Measurements from ENCODE around the gene PKNOX2.
"Not testable (repeated sequence)": the region's sequence is repeated elsewhere in the genome, so short reads cannot be mapped to it uniquely, and the experiment has no call there.

The PKNOX2 gene

GRCh38 chr11:125218336-125218735 lies 53.8 kb downstream of the PKNOX2 start:
- DNase-seq (ENCODE audit: low read depth in 1 of 2, low spot score in 1 of 2): no peak
- Histone ChIP-seq H3K4me3 (replicated peaks; ENCODE audit: insufficient read depth, low read length) (no peak overlapping the region), H3K27ac (replicated peaks) (no peak overlapping the region), H3K27me3 (ENCODE audit: insufficient read depth, poor library complexity, severe bottlenecking) (peaks cover 2% of the 10 kb centered on the region)
- no peak for TF ChIP-seq GABPA (IDR thresholded peaks at IDR 0.05; ENCODE audit: low read depth)
- TF ChIP-seq POLR2AphosphoS5 (IDR thresholded peaks at IDR 0.05; ENCODE audit: low read depth): no peak

GRCh38 chr11:125221461-125221860 lies 56.9 kb downstream of the PKNOX2 start:
- no peak overlapping the region for H3K4me3 ChIP-seq (replicated peaks; ENCODE audit: insufficient read depth, low read length)
- H3K27ac ChIP-seq (replicated peaks): no peak overlapping the region
- peaks cover 2% of the 10 kb centered on the region for H3K27me3 ChIP-seq (ENCODE audit: insufficient read depth, poor library complexity, severe bottlenecking)
- no peak for DNase-seq (ENCODE audit: low read depth in 1 of 2, low spot score in 1 of 2)
- no peak for TF ChIP-seq POLR2AphosphoS5 (IDR thresholded peaks at IDR 0.05; ENCODE audit: low read depth)
- TF ChIP-seq GABPA (IDR thresholded peaks at IDR 0.05; ENCODE audit: low read depth): no peak
- TF ChIP-seq CTCF (IDR thresholded peaks at IDR 0.05; ENCODE audit: insufficient read depth, low read length): no peak
- no peak for TF ChIP-seq SPI1 (IDR thresholded peaks at IDR 0.05; ENCODE audit: borderline replicate concordance, low read depth)
- TF ChIP-seq REST (IDR thresholded peaks at IDR 0.05; ENCODE audit: insufficient replicate concordance, low read depth): no peak

- no peak overlapping the region for H3K4me3 ChIP-seq (replicated peaks; ENCODE audit: insufficient read depth, low read length)
- H3K27me3 ChIP-seq (ENCODE audit: insufficient read depth, poor library complexity, severe bottlenecking): peaks cover 2% of the 10 kb centered on the region
- H3K27ac ChIP-seq (replicated peaks): no peak overlapping the region
- DNase-seq (ENCODE audit: low read depth in 1 of 2, low spot score in 1 of 2): no peak
- TF ChIP-seq POLR2AphosphoS5 (IDR thresholded peaks at IDR 0.05; ENCODE audit: low read depth) (no peak), SPI1 (IDR thresholded peaks at IDR 0.05; ENCODE audit: borderline replicate concordance, low read depth) (no peak), CTCF (IDR thresholded peaks at IDR 0.05; ENCODE audit: insufficient read depth, low read length) (no peak), GABPA (IDR thresholded peaks at IDR 0.05; ENCODE audit: low read depth) (no peak), REST (IDR thresholded peaks at IDR 0.05; ENCODE audit: insufficient replicate concordance, low read depth) (no peak)
These were observed 57.9 kb downstream of the PKNOX2 start for GRCh38 chr11:125222494-125222893.

GRCh38 chr11:125223161-125223560 lies 58.6 kb downstream of the PKNOX2 start:
- H3K4me3 ChIP-seq (replicated peaks; ENCODE audit: insufficient read depth, low read length); DNase-seq (ENCODE audit: low read depth in 1 of 2, low spot score in 1 of 2); H3K27ac ChIP-seq (replicated peaks); H3K27me3 ChIP-seq (ENCODE audit: insufficient read depth, poor library complexity, severe bottlenecking): not testable (repeated sequence)

GRCh38 chr11:125223901-125224361 lies 59.4 kb downstream of the PKNOX2 start:
- Histone ChIP-seq H3K4me3 (replicated peaks; ENCODE audit: insufficient read depth, low read length) (no peak overlapping the region), H3K27me3 (ENCODE audit: insufficient read depth, poor library complexity, severe bottlenecking) (peaks cover 5% of the 10 kb centered on the region)

More at GRCh38 chr11:125223901-125224361, 59.4 kb downstream of the PKNOX2 start:
- TF ChIP-seq CTCF (IDR thresholded peaks at IDR 0.05; ENCODE audit: insufficient read depth, low read length): no peak
- no peak for TF ChIP-seq REST (IDR thresholded peaks at IDR 0.05; ENCODE audit: insufficient replicate concordance, low read depth)
- no peak for TF ChIP-seq POLR2AphosphoS5 (IDR thresholded peaks at IDR 0.05; ENCODE audit: low read depth)
- TF ChIP-seq GABPA (IDR thresholded peaks at IDR 0.05; ENCODE audit: low read depth): no peak
- TF ChIP-seq SPI1 (IDR thresholded peaks at IDR 0.05; ENCODE audit: borderline replicate concordance, low read depth): no peak
- DNase-seq (ENCODE audit: low read depth in 1 of 2, low spot score in 1 of 2): no peak
- no peak overlapping the region for H3K27ac ChIP-seq (replicated peaks)
